Right renal cortex interstitium (tissue), 3 donors: ENCODE results near the gene ADGRL3. TPM values are rescaled to one million over a fixed set of nuclear protein-coding genes. Genes with fewer than 3 reads are reported as not detected.
"Not testable (repeated sequence)": the region's sequence is repeated elsewhere in the genome, so short reads cannot be mapped to it uniquely, and the experiment has no call there.

Experiments
- DNase-seq, 3 donors: peaks; one replicate each; pipeline ENCODE4 v3.0.0-alpha.2; 2013; ENCODE audit warnings: low read depth in 3 of 3, low spot score in 2 of 3
- polyA plus RNA-seq, 3 donors: library from polyadenylated mRNA; unstranded; fragments of 120-200 nt; gene quantifications; one replicate each; pipeline ENCODE4 v1.2.1, GENCODE V29; 2013; ENCODE audit not compliant: insufficient read length in 3 of 3

ADGRL3 gene
- polyA plus RNA-seq, 3 donors: 24.5 to 30.2 (median 28.7) TPM

DNA sequence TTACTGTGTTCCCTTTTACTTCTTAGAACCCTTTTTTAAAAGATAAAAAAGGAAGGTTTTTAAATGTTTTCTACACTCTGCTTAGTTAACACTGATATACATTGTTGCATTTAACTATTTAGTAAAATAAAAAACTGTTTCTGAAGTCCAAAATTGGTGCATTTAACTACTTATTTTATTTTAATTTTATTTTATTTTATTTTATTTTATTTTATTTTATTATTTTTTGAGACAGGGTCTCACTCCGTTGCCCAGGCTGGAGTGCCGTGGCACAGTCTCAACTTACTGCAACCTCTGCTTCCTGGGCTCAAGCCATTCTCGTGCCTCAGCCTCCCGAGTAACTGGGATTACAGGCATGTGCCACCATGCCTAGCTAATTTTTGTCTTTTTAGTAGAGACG is 652.0 kb downstream of the ADGRL3 start:
- not testable (repeated sequence) for DNase-seq

DNA sequence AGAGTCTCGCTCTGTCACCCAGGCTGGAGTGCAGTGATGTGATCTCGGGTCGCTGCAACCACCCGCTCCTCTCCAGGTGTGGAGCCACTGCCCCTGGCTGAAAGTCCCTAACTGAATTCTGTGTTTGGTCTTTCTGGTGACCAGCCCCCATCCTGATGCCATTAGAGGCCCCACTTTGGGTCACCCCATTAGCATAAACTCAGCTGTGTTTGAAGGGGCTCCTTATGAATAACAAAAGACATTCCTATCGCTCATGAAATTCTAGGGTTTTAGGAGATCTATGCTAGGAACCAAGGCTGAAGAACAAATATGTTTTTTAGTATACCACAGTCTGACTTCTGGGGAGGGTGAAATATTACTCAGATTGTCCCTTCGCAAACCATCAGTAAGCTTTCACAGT is 652.9 kb downstream of the ADGRL3 start:
- no peak for DNase-seq

DNA sequence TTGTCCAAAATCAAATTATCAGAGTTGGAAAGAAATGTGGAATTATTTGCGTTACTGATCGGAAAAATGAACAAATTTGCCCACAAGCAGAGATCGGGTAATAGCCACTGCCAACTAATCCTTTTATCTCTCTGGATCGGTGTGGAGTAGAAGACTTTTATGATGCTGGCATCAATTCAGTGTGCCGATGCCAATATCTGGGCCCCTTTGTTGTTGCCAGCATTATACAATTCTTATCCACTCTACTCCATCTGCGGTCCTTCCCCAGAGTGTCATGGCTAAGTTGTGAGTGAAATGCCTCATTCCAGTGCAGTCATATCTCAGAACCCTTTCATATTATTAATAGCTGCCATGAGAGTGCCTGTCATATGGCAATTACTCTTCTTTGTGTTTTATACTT is 660.2 kb downstream of the ADGRL3 start:
- DNase-seq: no peak

DNA sequence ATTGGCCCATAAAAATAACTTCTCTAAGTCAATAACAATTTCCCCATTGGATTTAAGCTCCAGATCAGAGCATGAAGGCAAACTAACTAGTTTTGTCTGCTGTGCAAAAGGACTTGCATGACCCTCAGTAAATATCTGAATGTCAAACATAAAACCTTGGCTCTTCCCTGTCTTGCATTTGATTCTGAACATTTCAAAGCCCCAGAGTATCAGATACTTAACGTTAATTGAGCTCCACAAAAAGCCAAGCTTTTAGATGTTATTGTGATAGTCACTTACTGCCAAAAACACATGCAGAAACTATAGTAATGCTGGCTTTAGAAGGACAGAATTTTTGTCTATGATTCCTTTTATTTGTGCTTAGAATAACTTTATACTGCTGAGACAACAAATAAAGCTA is 664.2 kb downstream of the ADGRL3 start:
- no peak for DNase-seq

DNA sequence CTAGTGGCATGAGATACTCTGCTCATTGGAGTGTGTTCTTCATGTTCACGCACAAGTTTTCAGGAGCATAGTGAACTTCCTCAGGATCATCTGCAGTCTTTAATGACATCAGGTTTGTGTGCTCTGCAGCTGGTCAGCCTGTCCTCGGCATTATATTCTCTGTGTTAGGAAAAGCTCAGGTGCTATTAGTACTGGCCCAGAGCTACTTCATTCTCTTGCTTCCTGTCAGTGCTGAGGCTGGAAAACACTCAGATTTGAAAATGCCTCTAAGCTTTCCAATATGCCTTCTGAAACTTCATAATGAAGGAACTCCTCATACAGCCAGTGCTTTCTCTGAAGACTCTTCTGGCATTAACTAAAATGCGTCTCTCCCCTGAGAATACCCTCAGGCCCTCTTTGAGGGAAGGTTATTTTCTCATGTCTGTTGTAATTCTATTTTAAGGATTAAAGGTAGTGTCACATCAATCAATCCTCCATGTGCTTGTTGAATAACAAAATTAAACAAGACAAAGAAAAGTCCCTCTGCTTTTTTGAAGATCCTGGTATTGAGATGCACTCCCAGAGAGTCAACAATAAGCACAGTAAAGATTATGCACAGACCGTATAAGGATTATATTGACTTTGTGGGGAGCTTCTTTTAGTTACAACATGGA is 666.4 kb downstream of the ADGRL3 start:
- no peak for DNase-seq

DNA sequence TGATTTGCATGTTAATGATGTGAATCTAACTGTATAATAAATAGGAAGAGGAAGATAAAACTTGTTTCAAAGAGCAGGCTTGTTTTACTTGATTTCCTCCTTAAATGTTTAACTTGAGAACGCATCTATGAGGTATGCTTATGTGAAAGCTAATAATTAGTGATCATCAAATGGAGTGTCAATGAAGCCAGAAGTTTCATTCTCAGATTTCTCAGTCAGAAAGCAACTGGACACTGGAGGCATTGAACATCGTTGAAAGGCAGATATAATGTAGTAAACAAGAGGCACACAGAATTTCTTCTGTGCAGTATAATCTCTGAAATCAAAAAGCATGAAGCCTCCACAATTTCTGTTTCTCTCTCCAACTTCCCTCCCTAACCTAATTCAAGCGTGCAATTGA is 672.9 kb downstream of the ADGRL3 start:
- DNase-seq: no peak

DNA sequence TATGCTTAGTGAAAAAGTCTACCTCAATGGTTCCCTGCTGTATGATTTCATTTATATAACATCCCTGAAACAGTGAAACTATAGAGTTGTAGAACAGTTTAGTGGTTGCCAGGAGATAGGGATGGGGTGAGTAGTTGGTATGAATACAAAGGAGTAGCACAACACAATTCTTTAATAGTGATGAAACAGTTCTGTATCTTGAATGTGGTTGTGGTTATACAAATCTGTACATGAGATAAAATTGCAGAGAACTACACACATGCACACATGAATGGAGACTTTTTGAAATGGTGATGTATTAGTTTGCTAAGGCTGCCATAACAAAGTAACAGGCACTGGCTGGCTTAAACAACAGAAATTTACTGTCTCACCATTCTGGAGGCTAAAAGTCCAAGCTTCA is 677.1 kb downstream of the ADGRL3 start:
- no peak for DNase-seq

DNA sequence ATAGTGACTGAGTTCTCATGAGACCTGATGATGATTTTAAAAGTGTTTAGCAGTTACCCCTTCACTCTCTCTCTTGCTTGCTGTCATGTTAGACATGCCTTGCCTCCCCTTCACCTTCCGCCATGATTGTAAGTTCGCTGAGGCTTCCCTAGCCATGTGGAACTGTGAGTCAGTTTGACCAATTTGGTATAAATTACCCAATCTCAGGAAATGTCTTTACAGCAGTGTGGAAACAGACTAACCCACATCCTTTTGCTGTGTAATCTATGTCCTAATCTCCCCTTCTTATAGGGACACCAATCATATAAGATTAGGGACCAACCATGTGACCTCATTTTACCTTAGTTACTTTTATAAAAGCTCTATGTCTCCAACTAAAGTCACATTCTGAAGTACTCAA is 677.8 kb downstream of the ADGRL3 start:
- DNase-seq: no peak

DNA sequence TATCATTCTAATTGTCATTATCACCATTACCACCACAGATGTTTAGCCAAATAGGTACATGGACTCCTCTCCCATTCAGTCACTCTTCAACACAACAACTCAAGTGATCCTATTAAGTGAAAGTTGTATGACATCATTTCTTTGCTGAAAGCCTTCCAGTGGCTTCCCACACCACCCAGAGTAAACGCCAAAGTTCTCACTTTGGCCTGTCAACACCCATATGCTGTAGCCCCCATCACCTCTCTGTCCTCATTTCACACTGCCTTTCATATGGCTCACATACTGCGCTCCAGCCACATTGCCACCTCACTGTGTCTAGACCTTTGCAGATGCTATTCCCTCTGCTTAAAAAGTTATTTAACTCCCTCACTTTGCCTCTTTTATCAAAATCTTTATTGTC is 682.3 kb downstream of the ADGRL3 start:
- no peak for DNase-seq

DNA sequence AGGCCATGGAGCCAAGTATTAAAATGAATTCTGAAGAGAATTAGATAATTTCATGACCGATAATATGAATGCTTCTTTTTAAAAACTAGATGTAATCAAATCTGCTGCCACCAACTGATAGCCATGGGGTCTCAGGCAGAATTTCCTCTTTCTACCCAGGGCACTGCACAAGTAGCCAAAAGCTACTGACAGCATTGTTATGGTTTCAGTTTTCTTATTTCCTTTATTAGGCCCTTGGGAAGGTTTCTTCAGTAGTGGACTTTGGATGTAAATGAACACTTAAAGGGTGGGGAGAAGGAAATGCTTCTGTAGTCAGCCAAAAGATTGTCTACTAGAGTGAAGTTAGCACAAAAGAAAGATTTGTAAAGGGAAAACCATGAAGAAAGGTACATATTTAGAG is 686.0 kb downstream of the ADGRL3 start:
- DNase-seq: no peak

DNA sequence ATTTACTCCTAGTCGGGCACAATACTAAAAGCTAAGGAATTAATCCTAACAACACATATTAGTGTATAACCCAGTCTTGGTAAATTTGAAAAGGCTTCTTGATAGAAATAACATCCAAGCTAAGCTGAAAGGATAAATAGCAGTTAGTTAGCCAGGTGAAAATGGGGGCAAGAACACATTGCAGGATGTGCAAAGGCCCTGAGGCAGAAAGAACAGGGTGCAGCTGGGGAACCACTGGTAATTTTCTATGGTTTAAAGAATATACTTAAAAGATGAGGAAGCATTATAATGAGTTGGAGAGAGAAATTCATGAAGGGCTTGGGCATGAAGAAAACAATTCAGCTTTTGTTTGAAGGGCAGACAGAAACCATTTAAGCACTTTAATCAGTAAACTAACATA is 689.0 kb downstream of the ADGRL3 start:
- DNase-seq: no peak

DNA sequence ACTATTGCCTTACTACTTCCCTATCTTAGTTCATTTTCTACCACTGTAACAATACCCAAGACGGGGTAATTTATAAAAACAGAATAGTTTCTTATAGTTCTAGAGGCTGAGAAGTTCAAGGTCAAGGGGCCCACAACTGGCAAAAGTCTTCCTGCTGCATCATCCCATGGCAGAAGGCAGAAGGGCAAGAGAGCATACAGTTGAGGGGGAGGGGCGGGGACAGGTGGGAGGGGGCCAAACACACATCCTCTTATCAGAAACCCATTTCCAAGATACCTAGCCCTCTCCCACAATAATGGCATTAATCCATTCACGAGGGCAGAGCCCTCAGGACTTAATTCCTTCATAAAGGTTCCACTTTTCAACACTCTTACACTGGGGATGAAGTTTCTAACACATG is 690.2 kb downstream of the ADGRL3 start:
- DNase-seq: no peak

DNA sequence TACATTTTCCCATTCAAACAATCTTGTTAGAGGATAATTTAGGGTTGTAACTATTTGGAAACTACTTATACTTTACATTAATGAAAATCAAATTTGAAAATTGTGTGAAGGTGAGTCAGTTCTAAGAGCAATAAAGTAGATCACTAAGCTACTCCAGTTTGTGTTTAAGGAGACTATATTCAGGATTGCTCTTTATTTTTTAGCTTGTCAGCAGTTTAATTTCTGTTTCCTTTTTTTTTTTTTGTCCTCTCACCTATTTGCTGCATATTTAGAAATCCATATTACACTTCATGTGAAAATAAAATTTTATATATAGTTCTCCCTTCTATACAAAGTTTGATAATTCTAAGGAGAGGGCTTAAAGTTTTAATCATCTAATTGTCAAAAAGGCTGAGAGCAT is 691.8 kb downstream of the ADGRL3 start:
- no peak for DNase-seq

DNA sequence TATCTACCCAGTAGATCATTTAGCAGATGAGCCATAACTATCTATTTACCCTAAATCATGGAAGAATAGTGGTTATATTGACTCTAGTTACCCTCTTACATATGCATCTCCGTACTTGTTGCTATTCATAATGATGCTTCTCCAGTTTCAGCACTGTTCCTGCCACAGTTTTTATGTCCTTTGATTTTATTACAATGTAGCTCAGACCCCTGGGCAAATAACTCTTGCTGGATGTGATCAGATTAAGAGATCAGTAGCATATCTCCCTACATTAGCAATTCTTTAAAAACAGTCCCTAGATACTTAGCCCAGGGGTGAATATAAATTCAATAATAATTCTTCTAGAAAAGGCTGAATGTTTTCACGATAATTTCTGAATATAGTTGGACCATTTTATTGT is 696.5 kb downstream of the ADGRL3 start:
- DNase-seq: no peak

DNA sequence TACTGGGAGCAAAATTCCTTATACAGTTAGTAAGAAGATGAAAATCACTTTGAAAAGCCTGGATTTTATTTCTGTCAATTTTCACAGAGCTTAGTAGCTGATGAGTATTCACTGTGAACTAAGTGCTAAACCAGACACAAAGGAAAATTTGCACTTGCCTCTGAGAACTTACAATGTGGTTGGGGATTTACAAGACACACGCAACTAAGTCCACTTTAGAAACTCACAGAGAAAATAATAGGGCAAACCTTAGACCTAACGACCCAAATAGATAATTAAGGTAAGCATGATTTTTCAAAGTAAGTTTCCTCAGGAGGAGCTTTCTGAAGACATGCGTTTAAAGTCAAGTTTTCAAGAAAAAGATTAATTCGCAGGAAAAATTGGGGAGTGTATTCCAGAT is 708.9 kb downstream of the ADGRL3 start:
- no peak for DNase-seq

DNA sequence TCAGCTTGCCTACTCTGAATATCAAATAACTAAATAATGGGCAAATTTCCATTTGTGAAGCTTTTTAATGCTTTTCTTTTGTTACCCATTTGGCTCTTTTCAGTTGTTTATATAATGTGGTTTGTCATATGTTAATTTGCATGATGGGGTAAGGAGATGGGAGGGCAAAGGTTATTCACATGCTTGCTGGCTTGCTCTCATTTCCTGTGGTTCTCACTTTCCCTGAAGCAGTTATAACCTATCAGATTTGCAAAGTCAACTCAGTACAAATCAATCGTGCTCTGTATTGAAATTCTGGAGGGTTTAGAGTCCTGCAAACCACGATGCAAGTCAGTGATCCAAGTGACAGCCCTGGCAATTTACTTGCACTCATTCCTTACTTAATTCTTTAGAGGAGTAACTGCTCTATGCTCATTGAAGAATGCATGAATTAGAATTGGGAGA is 711.2 kb downstream of the ADGRL3 start:
- DNase-seq: no peak

DNA sequence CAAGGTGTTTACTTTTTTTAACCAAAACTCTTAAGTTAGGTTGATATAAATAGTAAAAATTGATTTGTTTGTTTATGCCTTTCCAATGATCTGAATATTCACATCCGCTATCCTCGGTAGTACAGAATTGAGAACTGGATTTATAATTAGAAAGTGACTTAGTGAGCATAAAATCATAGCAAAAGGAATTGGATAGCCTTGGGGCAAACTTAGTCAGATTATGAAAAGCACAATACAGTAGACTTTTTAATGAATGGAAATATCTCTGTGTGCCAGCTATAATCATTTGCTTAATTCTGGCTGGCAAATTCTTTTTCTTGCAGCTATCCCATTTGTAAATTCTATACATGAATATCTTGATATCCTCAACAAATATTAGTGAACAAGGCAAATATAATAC is 713.5 kb downstream of the ADGRL3 start:
- DNase-seq: no peak

DNA sequence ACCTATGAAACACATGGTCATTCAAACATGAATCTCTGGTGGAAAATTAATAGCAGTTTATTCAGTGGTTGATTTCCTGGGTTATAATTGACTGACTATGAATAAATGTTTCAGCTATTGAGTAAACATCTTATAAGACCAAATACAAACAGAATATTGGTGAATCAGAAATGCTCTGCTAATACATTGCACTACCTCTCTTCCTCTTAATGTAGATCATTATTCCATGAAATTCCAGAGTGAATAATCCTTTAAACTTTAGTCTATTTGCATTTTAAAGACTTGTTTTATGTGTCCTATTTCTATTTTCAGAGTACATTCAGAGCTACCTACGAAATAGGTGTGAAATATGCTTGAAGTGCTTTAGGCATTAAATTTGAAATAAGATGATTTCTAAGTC is 715.4 kb downstream of the ADGRL3 start:
- no peak for DNase-seq

DNA sequence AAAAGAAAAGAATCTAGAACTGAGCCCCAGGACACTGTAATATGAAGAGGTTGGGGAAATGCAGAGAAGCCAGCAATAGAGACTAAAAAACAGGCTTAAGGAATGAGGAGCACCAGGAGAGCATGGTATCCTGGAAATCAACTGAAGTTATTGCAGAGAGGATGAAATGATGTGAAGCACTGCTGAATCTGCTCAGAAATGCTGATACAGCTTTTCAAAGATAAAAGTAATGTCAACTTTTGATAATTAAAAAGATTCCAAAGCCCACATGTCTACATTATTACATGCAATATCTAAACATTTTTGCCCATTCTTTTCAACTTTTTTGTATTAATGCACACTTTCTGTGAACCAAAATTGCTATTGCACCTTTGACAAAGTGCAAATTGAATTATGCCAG is 718.4 kb downstream of the ADGRL3 start:
- no peak for DNase-seq

DNA sequence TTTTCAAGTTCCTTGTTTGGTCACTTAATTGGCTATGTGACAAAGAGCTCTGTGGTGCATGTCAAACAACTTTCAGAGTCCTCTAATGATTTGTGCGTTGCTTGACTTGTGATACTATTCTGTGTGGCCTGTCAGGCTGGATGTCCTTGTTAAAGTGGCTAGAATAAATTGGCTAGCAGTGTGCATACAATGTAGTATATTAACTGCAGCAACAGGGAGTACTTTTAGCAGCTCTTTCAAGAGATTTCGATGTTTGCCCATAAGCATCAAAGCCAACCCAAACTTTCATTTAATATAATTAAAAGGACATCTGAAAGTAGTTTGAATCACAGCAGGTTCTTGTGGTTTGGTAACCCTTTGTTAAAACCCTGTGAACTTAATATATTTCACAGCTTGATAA is 718.9 kb downstream of the ADGRL3 start:
- DNase-seq: no peak

DNA sequence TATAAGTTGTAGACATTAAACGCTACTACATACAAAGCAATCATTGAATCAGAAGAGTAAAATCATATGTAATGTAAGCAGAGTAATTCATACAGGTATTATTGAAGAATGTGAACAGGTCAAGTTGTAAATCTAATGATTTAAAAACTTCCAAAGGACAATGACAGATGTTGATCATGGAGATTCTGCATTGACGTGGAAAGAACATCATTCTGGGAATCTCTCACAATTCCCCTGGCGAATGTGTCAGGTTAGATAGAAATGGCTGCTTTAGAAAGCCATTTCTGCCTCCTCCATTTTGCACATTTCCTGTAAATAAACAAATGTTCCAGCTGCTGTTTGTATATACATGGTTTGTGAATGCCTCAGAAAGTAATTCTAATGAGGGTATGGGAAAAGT is 719.4 kb downstream of the ADGRL3 start:
- DNase-seq: no peak

DNA sequence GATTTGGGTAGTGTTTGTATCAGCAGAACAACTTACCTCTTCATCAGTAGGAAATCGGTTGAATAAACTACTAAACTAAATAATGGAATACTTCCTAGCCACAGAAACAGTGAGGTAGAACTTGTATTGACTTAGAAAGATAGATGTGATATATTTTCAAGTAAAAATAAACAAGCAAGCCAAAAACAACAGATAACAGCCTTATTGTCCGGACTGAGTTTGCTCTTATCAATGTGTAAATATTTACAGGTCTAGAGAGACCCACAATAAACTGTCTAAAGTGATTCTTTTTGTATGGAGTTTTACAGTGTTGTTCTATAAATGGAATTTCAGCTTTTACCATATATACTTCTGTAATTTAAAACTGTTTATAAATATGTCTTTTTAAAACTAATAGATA is 721.8 kb downstream of the ADGRL3 start:
- DNase-seq: no peak

DNA sequence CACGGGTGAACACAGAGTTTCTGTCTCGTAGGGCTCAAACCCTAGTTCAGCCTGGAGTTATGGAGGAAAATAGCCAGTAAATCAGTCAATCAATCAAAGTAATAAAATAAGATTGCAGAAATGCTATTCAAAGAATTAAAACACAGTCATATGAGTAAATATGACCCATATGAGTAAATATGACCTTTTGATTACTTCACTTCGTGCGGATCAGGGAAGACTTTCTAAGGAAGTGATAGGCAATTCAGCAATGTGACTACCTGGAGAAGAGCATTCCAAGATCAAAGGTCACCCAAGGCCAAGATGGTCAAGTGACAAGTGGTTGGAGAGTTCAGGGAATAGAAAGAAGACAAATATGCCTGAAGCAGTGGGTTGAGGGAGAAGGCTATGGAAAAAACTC is 722.6 kb downstream of the ADGRL3 start:
- no peak for DNase-seq
